Measurements from ENCODE around the gene CFAP161.

- TF ChIP-seq CTCF (IDR thresholded peaks at IDR 0.05; ENCODE audit: low read depth, low read length, missing input control) (no peak), MAX (IDR thresholded peaks at IDR 0.05) (no peak), NR2F2 (IDR thresholded peaks at IDR 0.05) (no peak), HNF4A (conservative IDR thresholded peaks at IDR 0.05) (no peak), REST (IDR thresholded peaks at IDR 0.05) (no peak), SP1 (IDR thresholded peaks at IDR 0.05) (no peak), EGR1 (IDR thresholded peaks at IDR 0.05; ENCODE audit: low read depth in 2 of 2) (no peak)
Measured at GRCh38 chr15:81087694-81088093, 46.4 kb upstream of the CFAP161 start.

All from liver (tissue), 3 donors.